ENCODE measurements around the gene NENF. TPM values are rescaled to one million over a fixed set of nuclear protein-coding genes. Genes with fewer than 3 reads are reported as not detected.

NENF gene
- total and polyA plus RNA-seq, 2 donors (not counting 1 experiment from before 2014, with no cell fraction given): 10.6 to 20.3 TPM

DNA sequence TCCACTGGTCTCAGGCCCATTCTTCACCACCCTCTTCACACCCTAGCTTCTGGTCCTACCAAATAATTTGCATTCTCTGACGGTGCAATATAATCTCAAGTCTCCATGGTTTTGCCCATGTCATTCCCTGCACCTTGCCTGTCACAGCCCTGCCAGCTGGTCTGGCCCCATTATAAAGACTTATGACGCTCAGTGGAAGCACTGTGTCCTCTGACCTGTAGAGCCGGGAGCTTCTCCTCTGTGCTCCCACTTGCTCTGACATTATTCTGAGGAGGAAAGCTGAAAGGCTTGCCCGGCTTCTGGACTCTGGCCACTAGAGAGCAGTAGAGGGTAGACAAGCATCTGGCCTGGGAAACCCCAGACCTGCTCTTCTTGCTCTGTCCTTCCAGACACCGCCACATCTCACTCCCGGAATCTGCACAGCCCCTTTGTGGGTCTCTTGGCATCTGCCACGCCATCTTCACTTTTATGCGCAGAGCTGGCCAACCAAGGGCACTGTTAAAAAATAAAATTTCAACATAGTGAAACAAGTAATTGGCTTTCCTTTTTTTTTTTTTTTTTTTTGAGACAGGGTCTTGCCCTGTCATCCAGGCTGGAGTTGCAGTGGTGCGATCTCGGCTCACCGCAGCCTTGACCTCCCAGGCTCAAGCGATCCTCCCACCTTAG, 44.4 kb downstream of the NENF start:
- H3K27ac ChIP-seq (ENCODE audit: low read length in 2 of 2): no peak overlapping the region
- ATAC-seq (ENCODE audit: low read depth) (peak; percentile 94), DNase-seq (peak; percentile 85)
- peak overlapping the region; percentile 32 for H2AFZ ChIP-seq (ENCODE audit: insufficient read depth, low read depth, low read length, poor library complexity, severe bottlenecking)
- H3K9ac ChIP-seq (ENCODE audit: low read length): no peak overlapping the region
- no peaks in the 10 kb centered on the region for H3K27me3 ChIP-seq (replicated peaks in 1 of 4; ENCODE audit: control extremely low read depth in 1 of 4, control insufficient read depth in 3 of 4, insufficient read depth in 4 of 4, low read length in 3 of 4)
- Mint-ChIP-seq H3K4me1 (peaks cover 6% of the 10 kb centered on the region), H3K27me3 (peaks cover 22% of the 10 kb centered on the region), H3K4me3 (no peak overlapping the region), H3K27ac (no peak overlapping the region), H3K9me3 (ENCODE audit: insufficient read depth) (no peaks in the 10 kb centered on the region)
- H3K79me2 ChIP-seq (ENCODE audit: control insufficient read depth, insufficient read depth, low read length): no peaks in the 10 kb centered on the region
- TF ChIP-seq EZH2 (IDR thresholded peaks at IDR 0.05; ENCODE audit: borderline replicate concordance, insufficient read depth, low read depth, low read length, poor library complexity, severe bottlenecking): no peak
- TF ChIP-seq, protein P1, sequence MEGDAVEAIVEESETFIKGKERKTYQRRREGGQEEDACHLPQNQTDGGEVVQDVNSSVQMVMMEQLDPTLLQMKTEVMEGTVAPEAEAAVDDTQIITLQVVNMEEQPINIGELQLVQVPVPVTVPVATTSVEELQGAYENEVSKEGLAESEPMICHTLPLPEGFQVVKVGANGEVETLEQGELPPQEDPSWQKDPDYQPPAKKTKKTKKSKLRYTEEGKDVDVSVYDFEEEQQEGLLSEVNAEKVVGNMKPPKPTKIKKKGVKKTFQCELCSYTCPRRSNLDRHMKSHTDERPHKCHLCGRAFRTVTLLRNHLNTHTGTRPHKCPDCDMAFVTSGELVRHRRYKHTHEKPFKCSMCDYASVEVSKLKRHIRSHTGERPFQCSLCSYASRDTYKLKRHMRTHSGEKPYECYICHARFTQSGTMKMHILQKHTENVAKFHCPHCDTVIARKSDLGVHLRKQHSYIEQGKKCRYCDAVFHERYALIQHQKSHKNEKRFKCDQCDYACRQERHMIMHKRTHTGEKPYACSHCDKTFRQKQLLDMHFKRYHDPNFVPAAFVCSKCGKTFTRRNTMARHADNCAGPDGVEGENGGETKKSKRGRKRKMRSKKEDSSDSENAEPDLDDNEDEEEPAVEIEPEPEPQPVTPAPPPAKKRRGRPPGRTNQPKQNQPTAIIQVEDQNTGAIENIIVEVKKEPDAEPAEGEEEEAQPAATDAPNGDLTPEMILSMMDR (IDR thresholded peaks at IDR 0.05): peak; percentile 87
- H3K9me3 ChIP-seq (ENCODE audit: control extremely low read depth in 1 of 3, control insufficient read depth in 2 of 3, insufficient read depth in 1 of 3, low read length in 2 of 3): no peaks in the 10 kb centered on the region
- CTCF ChIA-PET: interaction anchor here (0.6 to 3.9 kb wide), 56 partner anchors 9 to 809 kb away, joined by 3 to 40 read pairs (median 4); partner anchors contain the start of genes ATF3, DTL and NSL1
- intact Hi-C loops (cut with micrococcal nuclease): loop anchor here (1.0 to 5.0 kb wide), 5 partner anchors 90 to 518 kb away; no protein-coding TSS in a partner anchor
- no peaks in the 10 kb centered on the region for H3K36me3 ChIP-seq (replicated peaks in 1 of 2; ENCODE audit: control extremely low read depth in 1 of 2, control insufficient read depth in 1 of 2, extremely low read depth in 1 of 2, insufficient read depth in 2 of 2, low read length in 1 of 2)
- H4K20me1 ChIP-seq (ENCODE audit: control insufficient read depth, insufficient read depth, low read length, poor library complexity, severe bottlenecking): no peaks in the 10 kb centered on the region
- H3K4me3 ChIP-seq (ENCODE audit: control extremely low read depth in 1 of 5, extremely low read depth in 1 of 5, insufficient read depth in 1 of 5, low read depth in 2 of 5, low read length in 4 of 5): no peak overlapping the region
- H3K4me1 ChIP-seq (ENCODE audit: control insufficient read depth in 2 of 2, insufficient read depth in 2 of 2, low read length in 2 of 2): peaks cover 4 to 7% of the 10 kb centered on the region in 2 donors
- WGBS (ENCODE audit: insufficient coverage): 14% methylated on average over 4 of the region's 12 CpGs
- H3K4me2 ChIP-seq (replicated peaks; ENCODE audit: low read depth, low read length, poor library complexity, severe bottlenecking): peak overlapping the region; percentile 23
- POLR2A ChIA-PET: interaction anchor here (0.7 kb wide), 2 partner anchors 152 to 782 kb away, joined by 4 to 12 read pairs; no protein-coding TSS in a partner anchor
